HG03565 (cell line): ENCODE measurements around the gene INPP5A.
A peak's percentile ranks its signal among the peaks of the same experiment; 100 is the strongest.

ENCODE experiments used
- ATAC-seq: cut with Tn5 transposase; IDR thresholded peaks from one replicate; pipeline ENCODE4 v1.9.1; 2021; ENCODE audit warnings: mild to moderate bottlenecking, moderate library complexity; ENCODE audit not compliant: unreplicated experiment

The INPP5A gene

DNA sequence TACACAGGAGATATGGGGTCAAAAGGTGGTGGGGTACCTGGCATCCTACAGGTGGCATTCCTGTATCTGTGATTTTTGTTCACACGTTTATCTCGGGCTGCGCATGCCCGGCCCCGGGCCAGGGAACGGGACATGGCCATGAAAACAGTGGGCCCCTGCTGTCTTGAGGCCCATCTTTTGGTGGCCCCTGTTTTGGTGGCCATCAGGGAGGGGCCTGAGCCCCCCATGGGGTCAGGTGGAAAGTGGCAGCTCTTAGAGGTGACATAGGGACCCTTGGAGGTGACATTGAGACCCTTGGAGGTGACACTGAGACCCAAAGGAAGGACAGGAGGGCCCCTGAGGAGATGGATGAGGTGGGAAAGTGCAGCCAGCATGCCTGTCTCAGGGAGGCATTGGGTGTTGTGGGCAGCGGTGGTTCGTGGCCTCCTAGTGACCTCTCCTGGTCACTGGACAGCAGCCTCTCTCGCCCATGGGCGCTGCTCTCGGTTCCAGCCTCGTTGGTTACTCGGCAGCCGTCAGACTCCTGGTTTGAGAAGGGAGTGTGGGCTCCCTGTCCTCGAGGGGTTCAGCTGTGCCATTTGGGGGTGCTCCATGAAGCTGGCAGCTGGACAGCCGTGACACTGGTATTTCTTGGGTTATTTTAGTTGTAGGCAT lies 39.9 kb downstream of the INPP5A start:
- ATAC-seq: no peak

GRCh38 chr10:132578287-132578951 lies 40.8 kb downstream of the INPP5A start:
- ATAC-seq: no peak

DNA sequence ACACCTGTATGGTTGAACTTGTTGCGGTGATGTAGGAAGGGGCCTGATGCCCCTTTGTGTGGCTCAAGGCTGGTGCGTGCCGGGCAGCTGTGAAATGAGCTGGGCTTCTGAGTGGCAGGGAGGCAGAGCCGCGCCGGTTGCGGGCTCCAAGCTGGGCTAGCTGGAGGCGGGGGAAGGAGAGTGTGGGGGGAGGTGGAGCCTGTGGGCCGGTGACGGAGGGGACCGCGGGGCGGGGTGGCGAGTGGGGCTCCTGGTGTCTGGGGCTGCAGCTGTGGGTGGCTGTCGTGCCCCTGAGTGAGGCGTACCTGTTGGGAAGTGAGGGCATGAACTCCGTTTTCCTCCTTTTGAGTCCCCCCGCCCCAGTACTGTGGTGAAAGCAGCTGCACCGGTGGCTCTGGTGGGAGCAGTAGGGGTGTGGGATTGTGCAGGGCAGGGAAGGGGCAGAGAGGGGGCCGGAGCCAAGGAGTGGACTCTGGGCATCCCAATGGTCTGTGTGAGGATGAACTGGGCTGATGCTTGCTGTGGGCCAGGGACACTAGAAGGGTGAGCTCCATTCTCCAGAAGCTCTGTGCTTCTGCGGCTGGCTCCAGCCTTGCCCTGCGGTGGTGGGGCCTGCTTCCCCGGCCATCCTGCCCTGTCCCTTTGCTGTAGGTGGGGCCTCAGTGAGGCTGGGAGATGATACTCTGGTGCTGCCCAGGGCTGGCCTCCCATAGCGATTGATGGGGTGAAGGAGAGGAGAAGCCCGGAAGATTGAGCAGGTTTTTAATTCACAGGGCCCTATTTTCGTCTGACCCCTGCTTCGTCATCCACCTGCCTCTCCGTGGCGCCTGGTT lies 41.7 kb downstream of the INPP5A start:
- ATAC-seq: no peak

DNA sequence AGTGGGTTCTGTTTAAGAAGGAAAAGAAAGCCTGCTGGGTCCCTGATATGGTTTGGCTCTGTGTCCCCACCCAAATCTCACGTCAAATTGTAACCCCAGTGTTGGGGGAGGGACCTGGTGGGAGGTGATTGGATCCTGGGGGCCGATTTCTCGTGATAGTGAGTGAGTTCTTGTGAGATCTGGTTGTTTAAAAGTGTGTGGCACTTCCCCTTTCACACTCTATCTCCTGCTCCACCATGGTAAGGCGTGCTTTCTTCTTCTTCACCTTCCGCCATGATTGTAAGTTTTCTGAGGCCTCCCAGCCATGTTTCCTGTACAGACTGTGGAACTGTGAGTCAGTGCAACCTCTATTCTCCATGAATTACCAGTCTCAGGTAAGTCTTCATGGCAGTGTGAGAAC lies 42.6 kb downstream of the INPP5A start:
- no peak for ATAC-seq

DNA sequence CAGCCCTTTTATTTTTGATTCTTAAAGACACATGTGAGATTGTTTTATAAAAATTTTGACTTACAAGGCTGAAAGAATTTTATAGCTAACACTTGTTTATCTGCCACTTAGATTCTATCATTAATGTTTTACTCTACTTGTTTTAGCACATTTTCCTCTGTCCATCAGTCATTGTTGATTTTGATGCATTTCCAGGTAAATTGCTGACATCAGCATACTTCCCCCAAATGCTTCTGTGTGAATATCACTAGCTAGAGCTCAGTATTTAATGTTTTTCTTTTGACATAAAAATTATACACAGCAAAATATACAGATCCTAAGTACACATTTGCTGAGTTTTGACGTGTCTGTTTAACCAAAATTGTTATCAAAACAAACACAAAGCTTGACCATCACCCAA lies 43.0 kb downstream of the INPP5A start:
- no peak for ATAC-seq

DNA sequence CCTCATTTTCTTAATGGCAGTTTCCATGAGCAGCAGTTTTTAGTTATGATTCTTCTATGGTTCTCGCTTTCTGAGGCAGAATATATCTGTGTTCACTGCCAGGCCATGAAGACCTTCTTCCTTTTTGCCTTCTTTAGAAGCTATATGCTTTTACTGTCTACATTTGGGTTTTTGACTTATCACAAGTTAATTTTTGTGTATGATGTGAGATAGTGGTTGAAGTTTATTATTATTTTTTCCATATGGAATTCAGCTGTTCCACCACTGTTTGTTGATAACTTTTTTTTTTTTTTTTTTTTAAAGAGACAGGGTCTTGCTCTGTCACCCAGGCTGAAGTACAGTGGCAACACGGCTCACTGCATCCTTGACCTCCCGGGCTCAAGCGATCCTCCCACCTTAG lies 44.5 kb downstream of the INPP5A start:
- no peak for ATAC-seq

DNA sequence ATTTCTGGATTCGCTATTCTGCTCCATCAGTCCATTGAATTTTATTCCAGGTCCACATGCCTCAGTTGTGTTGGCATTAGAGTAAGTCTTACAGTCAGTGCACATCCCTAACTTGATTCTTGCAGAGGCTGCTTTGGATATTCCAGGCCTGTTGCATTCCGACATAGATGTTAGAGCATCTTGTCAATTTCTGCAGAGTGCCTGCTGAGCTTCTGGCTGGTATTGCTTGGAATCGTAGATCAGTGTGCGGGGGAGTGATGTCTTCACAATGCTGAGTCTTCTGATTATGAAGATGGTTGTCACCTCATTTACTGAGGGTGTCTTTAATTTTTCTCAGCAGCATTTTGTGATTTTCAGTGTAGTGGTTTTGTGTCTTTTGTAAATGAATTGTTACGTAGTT lies 45.2 kb downstream of the INPP5A start:
- ATAC-seq: no peak

DNA sequence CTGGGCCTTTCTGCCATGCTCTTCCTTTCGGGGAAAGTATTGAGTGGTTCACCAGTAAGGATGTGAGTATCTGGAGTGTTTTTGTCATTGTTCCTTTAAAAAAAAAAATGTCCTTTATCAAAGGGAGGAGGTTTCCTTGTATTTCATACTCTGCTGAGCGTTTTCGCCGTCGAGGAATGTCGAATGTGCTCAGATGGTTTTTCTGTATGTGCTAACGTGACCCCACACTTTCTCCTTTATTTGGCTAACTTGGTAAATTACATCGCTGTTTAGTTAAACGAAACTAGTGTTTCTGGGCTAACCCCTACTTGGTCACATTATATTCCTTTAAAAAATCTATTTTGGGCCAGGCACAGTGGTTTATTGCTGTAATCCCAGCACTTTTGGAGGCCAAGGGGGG lies 45.9 kb downstream of the INPP5A start:
- no peak for ATAC-seq

DNA sequence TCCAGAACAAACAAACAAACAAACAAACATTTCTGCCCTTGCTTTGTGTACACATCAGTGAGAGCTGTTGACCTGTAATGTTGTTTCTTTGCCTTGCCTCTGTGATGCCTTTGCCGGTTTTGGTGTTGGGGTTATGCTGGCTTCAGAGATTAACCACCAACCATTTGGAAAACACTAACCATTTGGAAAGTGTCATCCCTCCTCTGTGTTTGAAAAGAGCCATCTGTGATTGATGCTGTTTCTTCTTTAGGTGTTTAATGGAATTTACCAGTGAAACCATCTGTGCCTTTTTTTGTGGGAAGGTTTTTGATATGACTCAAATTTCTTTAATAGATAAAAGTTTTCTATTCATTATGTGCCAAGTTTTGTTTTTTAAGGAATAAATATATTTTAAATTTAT lies 46.5 kb downstream of the INPP5A start:
- ATAC-seq: no peak

DNA sequence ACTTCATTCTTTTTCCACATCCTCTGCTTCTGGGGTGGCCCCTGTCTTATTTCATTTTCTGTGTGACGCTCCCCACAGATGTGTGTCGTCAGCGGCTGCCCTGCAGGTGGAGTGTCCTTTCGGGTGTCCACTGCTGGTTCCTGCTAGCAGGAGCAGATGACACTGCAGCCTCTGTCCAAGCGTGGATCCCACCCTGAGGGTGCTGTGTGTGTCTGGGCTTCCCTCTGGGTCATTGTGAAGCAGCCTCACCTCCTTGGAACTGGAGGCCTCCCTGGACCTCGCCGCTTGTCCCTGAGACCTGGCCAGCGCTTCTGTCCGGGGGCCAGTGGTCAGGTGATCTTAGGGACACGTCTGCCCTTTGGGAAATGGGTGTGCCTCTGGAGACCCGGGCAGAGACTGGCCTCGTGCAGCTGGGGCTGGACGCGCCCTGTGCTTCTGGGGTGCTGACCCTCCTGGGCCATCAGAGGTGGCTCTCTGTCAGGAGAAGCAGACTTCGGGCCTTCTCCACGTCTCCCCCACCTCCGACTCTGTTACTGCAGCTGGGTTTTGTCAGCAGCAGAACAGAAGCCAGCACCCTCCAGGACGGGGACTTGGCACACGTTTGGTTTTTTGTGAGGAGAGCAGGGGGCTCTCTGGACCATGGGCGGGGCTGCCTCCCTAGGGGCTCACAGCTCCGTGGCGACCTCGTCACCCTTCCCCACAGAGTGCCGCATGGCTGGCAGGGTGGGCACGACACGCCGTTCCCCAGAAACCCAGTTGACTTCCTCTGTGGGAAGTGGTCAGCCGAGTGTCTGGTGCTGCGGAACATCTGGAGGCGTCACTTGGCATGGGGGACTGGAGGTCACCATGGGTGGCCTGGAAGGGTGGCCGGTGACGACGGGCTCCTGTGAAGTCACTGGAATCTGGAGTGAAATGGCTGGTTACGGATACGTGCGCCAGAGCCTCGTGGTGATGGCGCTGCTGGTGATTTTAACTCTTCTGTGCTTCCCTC lies 48.4 kb downstream of the INPP5A start:
- ATAC-seq: no peak

DNA sequence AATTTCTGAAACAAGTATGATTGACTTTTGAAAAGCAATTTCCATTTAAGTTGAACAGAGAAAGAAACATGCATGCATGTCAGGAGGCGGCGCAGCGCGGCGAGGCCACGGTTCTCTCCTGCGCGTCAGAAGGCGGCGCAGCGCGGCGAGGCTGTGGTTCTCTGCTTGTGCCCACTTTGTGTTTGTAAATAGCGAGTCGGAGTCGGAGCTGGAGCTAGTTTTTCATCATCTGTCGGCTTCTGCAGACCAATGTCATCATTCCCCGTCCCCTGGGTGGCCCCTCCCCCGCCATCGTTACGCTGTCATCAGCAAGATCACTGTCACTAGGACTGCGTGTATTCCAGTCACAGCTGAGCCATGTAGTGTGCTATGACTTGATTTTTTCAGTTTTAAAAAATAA lies 49.2 kb downstream of the INPP5A start:
- ATAC-seq: no peak

- no peak for ATAC-seq
Measured at GRCh38 chr10:132587175-132587574, 49.6 kb downstream of the INPP5A start.

DNA sequence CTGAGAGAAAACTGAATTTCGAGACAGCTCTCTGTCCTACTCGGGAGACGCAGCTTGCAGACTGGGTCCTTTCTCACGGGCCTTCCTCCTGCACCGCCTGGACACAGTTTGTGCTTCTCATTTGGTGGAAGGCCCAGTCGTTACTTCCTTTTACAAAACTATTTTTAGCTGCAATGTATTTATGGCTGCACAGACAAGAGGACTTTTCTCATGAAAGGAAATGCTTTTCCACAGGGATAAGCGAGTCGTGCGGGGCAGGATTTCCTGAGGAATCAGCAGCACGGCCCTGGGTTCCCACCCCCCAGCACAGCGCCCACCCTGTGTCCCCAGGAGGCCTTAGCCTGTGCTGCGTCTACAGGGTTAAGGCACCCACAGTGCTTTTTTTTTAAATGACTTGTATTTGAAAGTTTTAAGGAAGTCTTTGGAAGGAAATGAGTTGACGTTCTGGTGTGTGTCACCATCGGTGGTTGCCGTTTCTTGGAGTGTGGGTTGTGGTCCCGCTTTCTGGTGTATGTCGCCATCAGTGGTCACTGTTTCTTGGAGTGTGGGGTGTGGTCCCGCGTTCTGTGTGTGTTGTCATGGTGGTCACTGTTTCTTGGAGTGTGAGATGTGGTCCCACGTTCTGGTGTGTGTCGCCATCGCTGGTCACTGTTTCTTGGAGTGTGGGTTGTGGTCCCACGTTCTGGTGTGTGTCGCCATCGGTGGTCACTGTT lies 50.9 kb downstream of the INPP5A start:
- peak; percentile 31 for ATAC-seq

DNA sequence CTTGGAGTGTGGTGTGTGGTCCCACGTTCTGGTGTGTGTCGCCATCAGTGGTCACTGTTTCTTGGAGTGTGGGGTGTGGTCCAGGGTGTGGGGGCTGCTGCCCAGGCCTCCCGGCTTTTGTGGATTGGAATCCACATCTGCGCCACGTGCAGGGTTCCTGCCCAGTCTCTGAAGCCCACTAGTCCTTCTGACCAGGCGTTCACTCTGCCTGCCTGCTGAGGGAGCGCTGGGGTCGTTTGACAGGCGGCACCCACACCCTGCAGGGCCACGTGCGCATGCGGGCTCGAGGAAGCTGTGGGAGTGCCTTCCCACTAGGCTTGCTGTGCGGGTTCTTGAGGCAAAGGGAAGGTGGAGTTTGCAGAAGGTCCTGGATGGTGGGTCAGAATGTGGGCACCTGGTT lies 51.4 kb downstream of the INPP5A start:
- no peak for ATAC-seq

DNA sequence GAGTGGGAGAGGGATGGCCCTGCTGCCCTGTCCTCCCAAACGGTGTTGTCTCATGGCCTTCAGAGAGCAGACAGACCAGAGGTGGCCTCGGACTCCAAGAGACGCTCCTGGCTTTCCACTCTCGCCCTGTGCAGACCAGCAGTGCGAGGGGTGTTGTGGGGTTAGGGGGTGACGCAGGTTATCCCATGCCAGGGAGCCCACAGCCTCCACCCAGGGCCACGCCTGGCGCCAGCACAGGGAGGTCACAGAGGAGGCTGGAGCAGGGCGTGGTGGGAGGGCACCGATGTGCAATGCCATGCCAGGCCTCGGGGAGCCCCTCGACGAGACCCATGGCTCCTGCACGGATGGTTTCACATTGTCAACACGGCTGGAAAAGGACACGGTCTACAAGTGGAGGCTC lies 52.1 kb downstream of the INPP5A start:
- no peak for ATAC-seq

DNA sequence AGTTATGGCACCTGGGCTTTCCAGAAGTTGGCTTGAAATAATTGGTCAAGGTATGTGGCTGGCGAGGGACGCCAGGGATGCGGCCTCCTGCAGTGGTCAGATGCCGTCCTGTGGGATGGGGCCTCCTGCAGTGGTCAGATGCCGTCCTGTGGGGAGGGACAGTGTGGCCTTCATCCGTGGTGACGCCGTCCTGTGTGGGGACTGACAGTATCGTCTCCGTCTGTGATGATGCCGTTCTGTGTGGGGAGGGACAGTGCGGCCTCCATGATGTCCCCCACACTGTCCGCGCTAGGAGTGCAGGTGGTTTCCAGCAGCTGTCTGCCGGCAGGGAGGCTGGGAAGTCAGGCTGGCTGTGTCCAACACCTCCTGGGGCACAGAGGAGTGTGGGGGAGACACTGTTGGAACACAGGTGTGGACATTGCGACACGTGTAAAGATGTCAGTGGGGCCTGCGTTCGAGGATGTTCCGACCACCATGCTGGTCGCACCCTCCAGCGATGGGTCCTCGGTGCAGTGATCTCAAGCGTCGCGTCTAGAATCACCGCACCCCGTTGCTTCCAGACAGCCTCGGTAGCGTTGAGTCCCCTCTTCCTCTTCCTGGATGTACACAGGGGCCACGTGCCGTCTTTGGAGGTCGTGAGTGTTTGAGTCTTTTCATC lies 52.6 kb downstream of the INPP5A start:
- ATAC-seq: no peak

- ATAC-seq: no peak
Measured at GRCh38 chr10:132590752-132591121, 53.1 kb downstream of the INPP5A start.

- no peak for ATAC-seq
Measured at GRCh38 chr10:132591166-132591971, 53.8 kb downstream of the INPP5A start.
